HL-60/S4 treated with phorbol 12-myristate 13-acetate at 8.2 ng/mL for 4 days and 3 days (cell line): ENCODE results near the gene DCUN1D2.
"Not testable (repeated sequence)": the region's sequence is repeated elsewhere in the genome, so short reads cannot be mapped to it uniquely, and the experiment has no call there.

Experiments used
- in situ Hi-C: fragments of 300-500 bp; cut with MboI; formaldehyde crosslinking; loops from 2 replicates; pipeline ENCODE4 v1.15.0; 2022; ENCODE audit warnings: low sequenced_read_pairs

DCUN1D2 gene

DNA sequence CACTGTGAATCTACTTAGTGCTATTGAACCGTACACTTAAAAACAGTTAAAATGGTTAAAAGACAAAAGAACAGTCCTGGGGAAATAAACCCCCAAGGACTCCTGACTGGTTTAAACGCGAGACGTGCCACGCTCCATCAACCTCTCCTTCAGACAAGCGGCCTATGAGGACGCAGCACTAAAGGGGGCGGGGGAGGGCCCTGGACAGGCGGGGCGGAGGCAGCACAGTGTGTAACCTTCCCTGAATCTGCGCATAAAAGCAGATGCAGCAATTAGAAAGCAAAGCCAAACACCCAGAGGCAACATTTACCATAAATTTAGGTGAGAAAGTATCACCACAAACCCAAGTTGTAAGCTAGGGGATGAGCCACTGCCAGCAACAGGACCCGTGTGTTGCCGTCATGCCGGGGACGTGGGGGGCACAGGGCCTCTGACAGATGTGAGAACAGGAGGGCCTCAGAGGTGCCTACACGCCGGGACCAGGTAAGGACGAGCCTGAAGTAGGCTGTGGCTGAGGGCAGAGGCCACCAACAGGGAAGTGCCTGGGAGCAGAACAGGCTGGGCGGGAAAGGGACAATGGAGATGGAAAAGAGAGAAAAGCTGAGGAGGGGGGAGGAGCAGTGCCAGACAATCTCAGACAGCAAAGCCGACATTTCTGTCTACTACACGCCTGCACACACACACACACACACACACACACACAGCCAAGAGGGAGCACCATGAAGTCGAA, 21.9 kb downstream of the DCUN1D2 start:
- in situ Hi-C loops, result no loop called here

DNA sequence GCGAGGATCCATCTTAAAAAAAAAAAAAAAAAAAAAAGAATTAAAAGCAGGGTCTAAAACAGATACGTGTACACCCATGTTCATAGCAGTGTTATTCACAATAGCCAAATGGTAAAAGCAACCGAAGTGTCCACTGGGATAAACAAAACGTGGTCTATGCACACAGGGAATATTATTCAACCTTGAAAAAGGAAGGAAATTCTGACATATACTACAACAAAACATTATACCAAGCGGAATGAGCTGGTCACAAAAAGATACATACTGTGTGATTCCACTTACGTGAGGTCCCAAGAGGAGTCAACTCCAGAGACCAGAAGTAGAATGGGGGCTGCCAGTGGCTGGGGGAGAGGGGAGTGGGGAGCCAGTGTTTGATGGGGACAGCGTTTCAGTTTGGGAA, 22.5 kb downstream of the DCUN1D2 start:
- in situ Hi-C loops, result no loop called here

DNA sequence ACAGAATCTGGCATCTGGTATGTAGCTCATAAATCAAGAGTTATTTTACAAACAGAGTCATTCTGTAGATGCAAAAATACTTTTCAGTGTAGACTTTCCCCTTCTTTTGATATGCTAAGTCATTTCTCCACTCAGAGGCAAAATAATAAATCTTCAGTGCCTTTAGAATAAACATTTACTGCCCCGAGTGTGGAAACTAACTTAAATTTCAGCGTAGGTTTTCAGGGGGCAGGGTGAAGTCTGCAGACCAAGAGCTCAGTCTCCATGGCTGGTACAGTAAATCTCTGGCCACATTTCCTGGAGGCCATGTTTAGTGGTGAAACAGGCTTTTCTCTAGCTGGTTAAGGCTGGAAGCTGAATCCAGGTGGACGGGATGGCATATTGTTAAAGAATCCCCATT, 24.1 kb downstream of the DCUN1D2 start:
- in situ Hi-C loops, result no loop called here

DNA sequence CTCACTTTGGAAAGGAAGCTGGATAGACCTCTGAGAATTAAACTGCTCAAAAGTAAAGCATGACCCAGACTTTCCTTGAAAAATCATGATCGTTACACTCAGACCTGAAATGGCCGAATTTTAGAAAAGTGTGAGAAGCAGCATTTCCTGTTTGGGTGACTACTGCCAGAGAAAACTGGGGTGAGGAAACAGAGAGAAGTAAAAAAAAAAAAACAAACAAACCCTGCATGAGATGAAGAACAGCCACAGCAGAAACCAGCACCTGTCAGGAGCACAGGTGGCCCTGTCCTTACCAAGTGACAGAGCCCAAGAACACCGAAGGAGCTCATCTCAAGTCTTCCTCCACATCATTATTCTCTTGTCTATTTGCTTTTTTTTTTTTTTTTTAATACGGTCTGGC, 25.2 kb downstream of the DCUN1D2 start:
- in situ Hi-C loops, result no loop called here

DNA sequence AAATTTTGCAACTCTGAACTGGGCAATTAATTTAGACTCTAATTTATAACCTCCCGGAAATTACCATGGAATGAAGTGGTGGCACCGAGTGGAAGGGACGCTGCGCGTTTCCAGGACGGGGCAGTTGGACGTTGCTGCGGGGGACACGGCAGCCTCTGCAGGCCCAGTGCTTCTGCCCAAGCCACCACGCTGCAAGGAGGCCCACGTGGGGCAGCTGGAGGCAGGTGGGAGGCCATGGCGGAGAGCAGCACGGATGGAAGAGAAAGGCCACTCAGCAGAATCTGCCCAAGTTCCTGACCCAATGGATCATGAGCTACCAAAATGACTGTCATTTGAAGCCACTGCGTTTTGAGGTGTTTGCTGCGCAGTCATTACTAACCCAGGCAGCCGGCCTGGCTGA, 26.0 kb downstream of the DCUN1D2 start:
- in situ Hi-C loops, result no loop called here

DNA sequence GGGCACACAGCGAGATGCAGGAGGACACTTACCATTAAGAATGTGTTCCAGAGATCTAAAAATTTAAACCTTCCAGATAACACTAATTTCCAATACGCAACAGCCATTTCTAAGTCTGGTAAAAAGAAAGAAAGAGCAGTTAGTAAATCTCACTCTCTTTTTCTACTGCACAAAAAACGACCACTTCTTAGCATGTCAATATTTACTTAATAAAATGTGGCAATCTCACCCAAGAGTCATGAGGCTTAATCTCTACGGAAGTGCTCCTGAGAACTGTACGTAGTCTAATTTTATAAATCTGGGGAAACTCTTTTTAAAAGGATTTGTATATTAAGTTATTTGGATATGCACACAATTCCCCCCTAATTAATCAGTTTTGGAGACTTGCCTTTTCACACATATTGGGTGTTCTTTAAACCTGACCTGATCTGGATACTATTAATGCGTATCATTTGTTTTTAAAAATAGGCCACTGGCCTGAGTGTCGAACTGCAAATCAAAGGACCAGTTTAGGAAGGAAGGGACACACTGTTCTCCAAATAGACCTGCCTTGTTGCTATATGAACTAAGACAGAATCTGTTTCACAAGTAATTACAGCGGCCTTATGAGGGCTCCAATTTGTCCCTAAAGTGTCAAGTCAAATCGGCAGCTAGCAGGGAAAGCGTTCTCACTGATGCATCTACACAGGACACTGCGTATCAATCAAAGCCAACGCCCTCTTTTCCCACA, 29.3 kb downstream of the DCUN1D2 start:
- in situ Hi-C loops, result no loop called here

DNA sequence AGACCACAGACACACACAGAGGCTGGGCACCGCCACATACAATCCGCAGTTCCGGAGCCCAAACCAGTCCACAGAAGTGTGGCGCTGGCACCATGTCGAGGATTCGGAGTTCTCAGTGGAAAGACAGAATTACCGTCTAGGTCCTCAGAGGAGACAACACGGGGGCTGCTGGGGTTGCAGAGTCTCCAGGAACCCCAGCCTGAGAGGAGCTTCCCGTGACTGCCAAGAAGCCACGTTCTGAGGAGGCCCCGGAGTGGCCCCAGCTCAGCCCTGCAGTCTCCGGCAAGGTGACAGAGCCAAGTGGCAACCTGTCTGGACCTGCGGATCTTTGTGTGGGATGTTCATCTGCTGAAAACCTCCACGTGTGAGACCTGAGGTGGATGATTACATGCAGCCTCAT, 29.9 kb downstream of the DCUN1D2 start:
- in situ Hi-C loops, result no loop called here

DNA sequence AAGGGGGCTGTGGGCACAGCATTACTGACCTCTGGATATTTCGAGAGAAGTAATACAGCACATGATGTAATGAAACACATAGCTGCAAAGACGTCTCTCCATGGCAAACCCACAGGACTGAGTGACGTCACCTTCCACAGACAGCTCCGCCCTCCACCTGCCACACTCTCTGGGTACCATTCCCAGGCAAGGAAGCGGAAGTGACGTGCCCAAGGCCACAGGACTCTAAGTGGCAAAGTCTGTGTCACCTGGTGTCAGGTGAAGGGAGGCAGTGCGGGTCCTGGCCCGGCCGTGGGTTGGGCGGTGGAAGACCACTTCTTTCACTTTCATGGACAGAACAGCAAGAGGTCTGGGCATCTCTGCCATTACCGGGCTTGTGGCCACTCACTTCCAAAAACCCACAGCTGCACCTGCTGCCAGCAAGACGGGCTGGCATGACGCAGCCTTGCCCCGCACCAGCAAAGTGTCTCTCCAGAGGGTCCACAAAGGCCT, 30.4 kb downstream of the DCUN1D2 start:
- in situ Hi-C loops, result no loop called here

DNA sequence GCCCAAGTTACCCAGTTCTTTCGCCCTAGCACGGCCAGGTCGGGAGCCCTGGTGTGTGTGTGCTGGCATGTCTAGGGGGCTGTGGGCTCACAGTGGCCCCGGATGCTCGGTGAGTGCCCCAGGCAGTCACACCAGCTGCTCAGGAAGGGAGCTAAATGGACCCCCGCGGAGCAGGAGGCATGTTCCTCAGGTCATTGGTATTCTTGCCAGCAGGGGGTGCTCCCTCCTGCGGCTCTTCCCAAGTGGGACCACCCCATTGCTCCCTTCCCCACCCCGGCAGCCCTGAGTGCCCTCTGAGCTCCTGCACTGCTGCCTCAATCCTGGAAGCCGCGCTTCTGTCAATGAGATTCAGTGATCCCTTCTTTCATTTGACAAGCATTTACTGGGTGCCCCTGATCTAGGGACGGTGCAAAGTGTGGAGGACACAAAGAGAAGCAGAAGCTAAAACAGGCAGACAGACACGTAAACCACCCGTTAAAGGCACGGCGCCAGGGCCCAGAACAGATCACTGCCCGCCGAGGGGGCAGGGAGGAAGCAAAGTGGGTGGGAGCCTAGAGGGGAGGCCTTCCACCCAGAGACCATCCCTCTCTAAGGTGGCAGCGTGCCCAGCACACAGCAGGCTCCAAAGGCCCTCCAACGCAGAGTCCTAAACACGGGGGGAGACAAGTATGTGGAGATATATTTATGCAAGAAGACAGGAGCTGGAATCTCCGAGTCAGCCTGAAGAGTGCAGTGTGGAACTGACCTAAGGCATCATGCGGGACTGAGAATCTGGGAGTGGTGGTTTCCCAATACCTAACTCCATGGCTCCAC, 32.1 kb downstream of the DCUN1D2 start:
- in situ Hi-C loops, result no loop called here

DNA sequence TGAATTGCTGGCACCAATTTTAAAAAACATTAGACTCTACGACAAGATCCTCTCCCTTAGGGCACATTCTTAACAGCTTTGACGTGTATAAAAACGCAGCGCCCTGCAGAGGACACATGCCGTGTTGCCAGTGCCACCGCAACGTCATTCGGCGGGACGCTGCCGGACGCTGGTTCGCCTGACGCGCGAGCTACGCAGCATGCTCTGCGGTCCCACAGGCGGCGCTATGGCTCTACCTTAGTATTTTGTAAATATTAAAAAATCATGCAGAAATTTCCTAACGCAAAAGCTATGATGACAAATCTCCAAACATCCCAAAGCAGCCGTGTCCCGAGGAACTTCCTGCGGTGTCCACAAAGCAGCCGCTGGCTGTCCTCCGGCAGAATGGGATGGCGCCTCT, 33.0 kb downstream of the DCUN1D2 start:
- in situ Hi-C loops, result no loop called here

DNA sequence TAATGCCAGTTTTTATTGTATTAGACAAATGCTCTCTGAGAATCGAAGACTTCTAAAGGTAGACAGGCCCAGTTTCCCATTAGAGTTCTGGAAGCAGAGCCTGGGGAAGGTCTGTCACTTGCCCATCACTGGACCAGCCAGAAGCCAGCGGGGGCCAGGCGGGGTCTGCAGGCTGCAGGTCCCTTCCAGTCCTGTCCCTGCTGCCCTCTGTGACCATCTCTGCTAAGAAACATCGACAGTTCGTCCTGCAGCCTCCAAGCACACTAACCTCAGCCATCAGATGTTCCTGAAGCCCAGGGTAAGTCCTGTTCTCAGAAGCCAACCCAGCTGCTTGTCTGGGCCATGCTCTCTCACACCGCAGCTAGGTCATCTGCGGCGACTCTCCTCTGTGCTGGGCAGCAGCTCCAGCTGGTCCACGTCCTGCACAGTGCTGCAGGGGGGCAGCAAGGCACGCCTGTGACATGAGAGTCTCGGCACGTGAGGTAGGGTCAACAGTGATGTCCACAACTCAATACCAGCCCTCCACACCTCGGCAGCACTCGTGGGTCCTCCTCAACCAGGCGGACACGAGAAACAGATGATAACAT, 34.3 kb downstream of the DCUN1D2 start:
- in situ Hi-C loops, result no loop called here

DNA sequence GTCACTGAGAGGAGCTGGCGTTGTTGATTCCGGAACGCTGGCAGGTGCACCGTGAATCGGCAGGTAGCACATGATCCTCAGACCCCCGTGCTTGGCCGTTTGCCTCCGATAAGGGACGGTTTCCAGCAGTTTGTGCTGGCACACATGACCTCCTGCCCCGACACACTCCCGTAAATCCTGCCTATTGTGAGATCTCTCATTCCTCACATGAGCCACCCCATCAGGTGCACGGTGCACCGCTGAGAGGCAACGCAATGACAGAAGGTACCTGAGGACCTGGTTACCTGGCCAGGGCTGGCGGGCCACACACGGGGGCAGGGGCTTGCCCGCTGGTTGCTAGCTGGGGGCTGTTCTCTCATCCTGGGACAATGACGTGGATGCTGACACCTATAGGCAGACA, 35.1 kb downstream of the DCUN1D2 start:
- in situ Hi-C loops, result no loop called here

DNA sequence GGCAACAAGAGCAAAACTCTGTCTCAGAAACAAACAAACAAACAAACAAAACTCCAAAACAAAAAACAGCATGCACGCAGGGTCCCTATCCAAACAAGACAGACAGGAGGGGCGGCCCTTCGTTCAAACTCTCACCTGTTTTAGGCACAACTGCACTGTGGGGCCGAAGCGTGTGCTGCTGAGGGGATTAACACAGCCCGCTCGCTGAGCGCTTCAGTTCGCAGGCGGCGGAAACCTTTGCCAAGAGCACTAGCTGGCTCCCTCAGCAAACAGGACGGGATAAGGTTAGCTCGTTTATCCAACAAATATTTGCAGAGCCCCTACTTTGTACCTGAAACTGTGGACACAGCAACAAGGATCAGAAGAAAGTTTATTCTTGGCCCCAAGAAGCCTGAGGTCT, 35.6 kb downstream of the DCUN1D2 start:
- in situ Hi-C loops, result no loop called here

DNA sequence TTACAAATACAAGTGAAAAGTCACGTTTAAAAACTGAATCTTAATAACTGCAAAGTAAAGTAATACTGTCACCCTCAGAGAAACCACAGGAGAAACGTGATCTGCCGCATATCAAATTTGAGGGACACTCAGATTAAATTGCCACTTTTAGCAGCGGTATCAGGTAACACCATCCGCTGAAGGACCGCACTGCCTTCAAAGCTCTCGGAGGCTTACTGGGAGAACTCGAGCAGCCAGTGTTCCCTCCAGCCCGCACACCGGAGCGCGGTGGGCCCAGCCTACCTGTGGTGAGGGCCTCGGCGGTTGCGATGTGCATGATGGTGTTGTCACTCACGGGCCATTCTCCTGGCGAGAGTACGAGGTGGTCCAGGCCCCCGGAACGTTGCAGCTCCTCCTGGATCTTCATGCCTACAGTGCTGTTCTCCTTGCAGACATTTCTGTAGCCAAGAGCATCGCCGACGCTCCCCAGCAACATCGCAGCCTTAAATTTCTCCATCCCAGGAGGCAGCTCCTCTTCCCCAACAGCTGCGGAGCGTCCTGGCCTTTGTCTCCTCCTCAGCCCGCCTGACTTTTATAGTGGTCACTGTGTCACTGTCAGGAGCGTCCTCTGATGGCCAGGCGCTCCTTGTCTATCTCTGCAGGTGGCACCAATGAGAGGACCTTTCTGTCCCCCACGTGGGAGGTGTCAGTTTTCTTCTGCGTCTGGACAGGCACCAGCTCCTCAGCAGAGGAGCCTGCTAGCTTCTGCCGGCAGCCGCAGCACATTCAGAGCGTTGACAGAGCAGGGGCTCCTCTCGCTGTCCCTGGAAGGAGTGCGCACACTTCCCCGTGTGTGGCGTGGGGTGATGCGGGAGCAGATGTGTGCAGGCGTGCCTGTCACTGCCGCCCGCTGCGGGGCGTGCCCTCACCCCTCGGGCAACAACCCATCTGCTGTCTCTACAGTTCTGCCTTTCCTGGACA, 37.3 kb downstream of the DCUN1D2 start, which contains the start of gene ADPRHL1:
Gene ADPRHL1 (minus strand): TSS at position 547 of the 960 bp plus-strand sequence. CDS start 51 bp downstream, at position 496.
- in situ Hi-C loops, result no loop called here

DNA sequence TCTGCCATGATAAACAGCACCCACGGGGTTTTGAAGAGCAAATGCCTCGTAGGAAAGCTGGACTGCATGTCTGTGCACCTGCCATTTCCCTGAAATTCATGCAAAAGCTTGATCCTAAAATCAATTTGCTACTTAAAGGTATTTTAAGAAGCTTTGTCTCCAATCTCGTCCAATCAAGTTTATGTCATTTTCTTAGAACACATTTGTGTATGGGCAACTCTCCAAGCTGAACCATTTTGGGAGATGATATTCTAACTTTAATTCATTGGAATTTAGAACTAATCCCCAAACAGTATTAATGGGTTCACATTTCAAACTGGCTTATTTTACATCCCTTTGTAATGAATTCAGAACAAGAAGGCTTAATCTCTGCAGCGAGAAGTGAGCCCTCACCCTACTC, 38.0 kb downstream of the DCUN1D2 start:
- in situ Hi-C loops, result no loop called here

DNA sequence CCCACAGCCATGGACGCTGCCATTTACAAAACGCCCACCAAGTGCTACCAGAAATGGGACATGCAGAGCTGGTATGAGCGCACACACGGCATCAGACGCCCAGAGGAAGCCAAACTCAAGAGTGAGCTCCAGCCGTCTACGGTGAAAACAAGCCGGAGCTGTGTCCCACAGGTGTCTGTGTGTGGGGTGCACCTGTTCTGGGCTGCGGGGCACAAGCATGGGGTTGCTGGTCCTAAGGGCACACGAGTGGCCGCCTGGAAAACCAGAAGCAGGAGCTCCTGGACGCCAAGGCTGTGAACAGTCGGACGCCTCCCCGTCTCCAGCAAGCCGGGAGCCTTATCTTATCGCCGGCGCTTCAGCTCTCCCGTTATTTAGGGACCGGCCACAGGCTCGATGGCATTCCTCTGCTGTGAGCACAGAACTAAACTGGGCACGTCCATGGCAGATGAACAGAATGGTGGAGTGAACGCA, 38.5 kb downstream of the DCUN1D2 start:
- in situ Hi-C loops, result no loop called here

DNA sequence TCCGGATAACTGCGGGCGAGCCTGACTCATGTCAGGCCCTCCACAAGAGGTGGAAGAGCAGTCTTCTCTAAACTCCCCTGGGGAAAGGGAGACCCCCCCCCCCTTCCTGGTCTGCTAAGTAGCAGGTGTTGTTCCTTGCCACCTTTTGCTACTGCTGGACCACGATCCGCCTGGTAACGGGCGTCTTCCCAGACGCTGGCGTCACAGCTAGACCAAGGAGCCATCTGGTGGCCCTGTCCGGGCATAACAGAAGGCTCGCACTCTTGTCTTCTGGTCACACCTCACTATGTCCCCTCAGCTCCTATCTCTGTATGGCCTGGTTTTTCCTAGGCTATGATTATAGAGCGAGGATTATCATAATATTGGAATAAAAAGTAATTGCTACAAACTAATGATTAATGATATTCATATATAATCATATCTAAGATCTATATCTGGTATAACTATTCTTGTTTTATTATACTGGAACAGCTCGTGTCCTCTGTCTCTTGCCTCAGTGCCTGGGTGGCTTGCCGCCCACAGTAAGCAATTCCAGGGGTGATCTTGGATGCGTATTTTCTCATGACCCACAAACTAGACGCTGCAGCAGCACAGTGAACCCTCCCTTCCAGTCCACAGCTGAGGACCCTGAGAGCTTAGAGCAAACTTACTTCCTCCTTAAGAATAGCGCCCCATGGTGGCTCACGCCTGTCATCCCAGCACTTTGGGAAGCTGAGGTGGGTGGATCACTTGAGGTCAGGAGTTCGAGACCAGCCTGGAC, 39.5 kb downstream of the DCUN1D2 start:
- in situ Hi-C loops, result not testable (repeated sequence)

DNA sequence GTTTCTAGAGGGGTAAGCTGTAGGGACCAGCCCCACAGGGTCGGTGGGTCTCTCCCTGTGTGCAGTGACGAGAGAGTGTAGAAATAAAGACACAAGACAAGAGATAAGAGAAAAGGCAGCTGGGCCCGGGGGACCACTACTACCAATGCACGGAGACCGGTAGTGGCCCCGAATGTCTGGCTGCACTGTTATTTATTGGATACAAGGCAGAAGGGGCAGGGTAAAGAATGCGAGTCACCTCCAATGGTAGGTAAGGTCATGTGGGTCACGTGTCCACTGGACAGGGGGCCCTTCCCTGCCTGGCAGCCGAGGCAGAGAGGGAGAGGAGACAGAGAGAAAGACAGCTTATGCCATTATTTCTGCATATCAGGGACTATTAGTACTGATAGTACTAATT, 40.2 kb downstream of the DCUN1D2 start:
- in situ Hi-C loops, result not testable (repeated sequence)

DNA sequence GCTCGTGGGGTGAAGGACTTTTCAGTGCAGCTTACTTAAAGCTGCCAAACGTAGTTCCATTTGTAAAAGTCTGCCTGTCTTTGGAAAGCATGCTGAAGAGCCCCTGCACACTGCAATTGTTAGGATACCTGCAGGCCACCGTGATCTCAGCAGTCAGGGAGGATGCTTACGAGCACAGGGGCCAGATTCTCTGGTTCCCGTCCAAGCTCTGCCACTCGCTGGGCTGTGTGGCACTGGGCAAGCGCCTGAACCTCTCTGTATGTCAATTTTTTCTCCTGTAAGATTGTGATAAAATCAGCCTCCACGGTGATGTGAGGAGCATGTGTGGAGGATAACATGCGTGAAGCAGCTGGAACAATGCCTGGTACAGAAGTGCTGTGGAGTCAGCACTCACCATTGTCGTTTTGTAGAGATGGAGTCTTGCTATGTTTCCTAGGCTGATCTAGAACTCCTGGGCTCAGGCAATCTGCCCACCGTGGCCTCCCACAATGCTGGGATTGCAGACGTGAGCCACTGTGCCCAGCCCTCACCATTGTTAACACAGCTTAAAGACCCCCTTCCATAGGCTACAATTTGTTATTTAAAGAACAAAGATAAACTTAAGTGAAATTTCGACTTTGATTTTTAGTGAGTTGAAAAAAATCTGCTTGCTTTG, 40.7 kb downstream of the DCUN1D2 start:
- in situ Hi-C loops, result no loop called here
